Right kidney (tissue), 1 donor: ENCODE measurements around the gene TMEM170A.
"Not testable (repeated sequence)": the region's sequence is repeated elsewhere in the genome, so short reads cannot be mapped to it uniquely, and the experiment has no call there.

Experiments
- DNase-seq: peaks from one replicate; pipeline ENCODE4 v3.0.0-alpha.2; 2016

Gene TMEM170A

GRCh38 chr16:75482434-75483205, 18.1 kb upstream of the TMEM170A start:
- DNase-seq: no peak

- DNase-seq: no peak
Observed at GRCh38 chr16:75481475-75481874, 17.0 kb upstream of the TMEM170A start.

GRCh38 chr16:75479421-75479990, 15.0 kb upstream of the TMEM170A start:
- no peak for DNase-seq

GRCh38 chr16:75478480-75479345, 14.2 kb upstream of the TMEM170A start:
- DNase-seq: no peak

GRCh38 chr16:75477680-75478473, 13.4 kb upstream of the TMEM170A start:
- DNase-seq: no peak

- no peak for DNase-seq
Observed at GRCh38 chr16:75476817-75477216, 12.3 kb upstream of the TMEM170A start.

GRCh38 chr16:75475420-75475847, 10.9 kb upstream of the TMEM170A start:
- DNase-seq: no peak

GRCh38 chr16:75472908-75473877, 8.7 kb upstream of the TMEM170A start:
- DNase-seq: no peak

- peak; percentile 35 for DNase-seq
Observed at GRCh38 chr16:75471723-75472633, 7.5 kb upstream of the TMEM170A start.

- DNase-seq: no peak
Observed at GRCh38 chr16:75466760-75467159, 2.3 kb upstream of the TMEM170A start.

GRCh38 chr16:75463389-75464121, 934 bp downstream of the TMEM170A start:
- not testable (repeated sequence) for DNase-seq

GRCh38 chr16:75462806-75463205, 1.7 kb downstream of the TMEM170A start:
- no peak for DNase-seq

- DNase-seq: no peak
Observed at GRCh38 chr16:75461575-75461974, 2.9 kb downstream of the TMEM170A start.

- DNase-seq: no peak
Observed at GRCh38 chr16:75460446-75460845, 4.0 kb downstream of the TMEM170A start.

GRCh38 chr16:75459691-75460090, 4.8 kb downstream of the TMEM170A start:
- no peak for DNase-seq

GRCh38 chr16:75458439-75458838, 6.0 kb downstream of the TMEM170A start:
- no peak for DNase-seq

GRCh38 chr16:75458029-75458428, 6.5 kb downstream of the TMEM170A start:
- no peak for DNase-seq

GRCh38 chr16:75457485-75458021, 6.9 kb downstream of the TMEM170A start:
- DNase-seq: no peak

GRCh38 chr16:75456971-75457370, 7.5 kb downstream of the TMEM170A start:
- no peak for DNase-seq
